D721Med (cell line): ENCODE measurements around the gene TBKBP1.
A peak's percentile ranks its signal among the peaks of the same experiment; 100 is the strongest.

Experiments
- DNase-seq: peaks from one replicate; pipeline ENCODE4 v3.0.0; 2011; ENCODE audit warnings: low spot score; ENCODE audit not compliant: insufficient read length
- FAIRE-seq: peaks from 2 replicates; lab custom pipeline; 2011; peaks lifted over from hg19 to GRCh38; lab: Jason Lieb, UNC
- TF ChIP-seq, protein P1 (sequence below): IDR thresholded peaks from 2 replicates; pipeline ENCODE4 v1.5.1; 2012; ENCODE audit warnings: mild to moderate bottlenecking, control low read depth; ENCODE audit not compliant: insufficient read depth; ENCODE audit errors: missing control alignments

TBKBP1 gene, protein sequence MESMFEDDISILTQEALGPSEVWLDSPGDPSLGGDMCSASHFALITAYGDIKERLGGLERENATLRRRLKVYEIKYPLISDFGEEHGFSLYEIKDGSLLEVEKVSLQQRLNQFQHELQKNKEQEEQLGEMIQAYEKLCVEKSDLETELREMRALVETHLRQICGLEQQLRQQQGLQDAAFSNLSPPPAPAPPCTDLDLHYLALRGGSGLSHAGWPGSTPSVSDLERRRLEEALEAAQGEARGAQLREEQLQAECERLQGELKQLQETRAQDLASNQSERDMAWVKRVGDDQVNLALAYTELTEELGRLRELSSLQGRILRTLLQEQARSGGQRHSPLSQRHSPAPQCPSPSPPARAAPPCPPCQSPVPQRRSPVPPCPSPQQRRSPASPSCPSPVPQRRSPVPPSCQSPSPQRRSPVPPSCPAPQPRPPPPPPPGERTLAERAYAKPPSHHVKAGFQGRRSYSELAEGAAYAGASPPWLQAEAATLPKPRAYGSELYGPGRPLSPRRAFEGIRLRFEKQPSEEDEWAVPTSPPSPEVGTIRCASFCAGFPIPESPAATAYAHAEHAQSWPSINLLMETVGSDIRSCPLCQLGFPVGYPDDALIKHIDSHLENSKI

DNA sequence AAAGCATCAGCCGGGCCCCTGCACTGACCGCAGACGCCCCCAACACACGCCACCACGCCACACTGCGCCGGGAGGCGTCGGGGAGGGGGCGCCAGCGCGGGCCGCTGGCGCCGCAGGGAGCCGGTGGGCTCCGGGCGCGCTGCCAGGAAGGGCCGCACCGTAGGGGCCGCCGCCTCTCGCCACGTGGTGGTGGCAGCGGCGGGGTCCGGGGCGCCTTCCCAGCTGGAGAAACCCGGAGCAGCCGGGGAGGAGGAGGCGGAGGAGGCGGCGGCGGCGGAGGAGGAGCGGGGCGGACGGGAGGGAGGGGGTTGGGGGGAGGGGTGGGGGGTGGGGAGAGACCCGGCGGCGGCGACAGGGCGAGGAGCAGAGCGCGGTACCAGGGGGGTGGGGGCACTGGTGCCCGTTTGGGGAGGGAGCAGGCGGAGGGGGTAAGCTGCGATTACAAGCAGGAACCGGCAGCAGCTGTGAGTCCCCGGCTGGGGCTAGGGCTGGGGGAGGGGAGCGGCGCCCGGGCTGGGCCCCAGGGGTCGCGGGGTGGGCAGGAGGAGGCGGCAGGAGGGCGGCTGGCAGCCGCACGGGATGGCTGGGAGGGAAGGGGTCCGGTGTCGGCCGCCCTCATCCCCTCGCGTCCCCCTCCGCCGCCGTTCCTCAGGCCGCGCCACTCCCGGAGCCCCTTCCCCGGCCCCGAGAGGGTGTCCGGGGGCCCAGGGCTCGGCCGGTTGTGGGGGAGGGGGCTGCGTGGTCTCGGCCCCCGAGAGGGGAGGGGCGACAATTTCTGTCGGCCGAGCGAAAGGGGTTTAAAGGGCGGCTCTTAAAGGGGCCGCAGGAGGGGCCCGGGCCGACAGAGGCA lies at the start of gene TBKBP1:
TBKBP1 (plus strand) TSS at position 431 of the 850 bp plus-strand sequence. CDS start 1,952 bp downstream, outside the sequence.
- DNase-seq (peak; percentile 78), FAIRE-seq (no peak)
- TF ChIP-seq, protein P1, sequence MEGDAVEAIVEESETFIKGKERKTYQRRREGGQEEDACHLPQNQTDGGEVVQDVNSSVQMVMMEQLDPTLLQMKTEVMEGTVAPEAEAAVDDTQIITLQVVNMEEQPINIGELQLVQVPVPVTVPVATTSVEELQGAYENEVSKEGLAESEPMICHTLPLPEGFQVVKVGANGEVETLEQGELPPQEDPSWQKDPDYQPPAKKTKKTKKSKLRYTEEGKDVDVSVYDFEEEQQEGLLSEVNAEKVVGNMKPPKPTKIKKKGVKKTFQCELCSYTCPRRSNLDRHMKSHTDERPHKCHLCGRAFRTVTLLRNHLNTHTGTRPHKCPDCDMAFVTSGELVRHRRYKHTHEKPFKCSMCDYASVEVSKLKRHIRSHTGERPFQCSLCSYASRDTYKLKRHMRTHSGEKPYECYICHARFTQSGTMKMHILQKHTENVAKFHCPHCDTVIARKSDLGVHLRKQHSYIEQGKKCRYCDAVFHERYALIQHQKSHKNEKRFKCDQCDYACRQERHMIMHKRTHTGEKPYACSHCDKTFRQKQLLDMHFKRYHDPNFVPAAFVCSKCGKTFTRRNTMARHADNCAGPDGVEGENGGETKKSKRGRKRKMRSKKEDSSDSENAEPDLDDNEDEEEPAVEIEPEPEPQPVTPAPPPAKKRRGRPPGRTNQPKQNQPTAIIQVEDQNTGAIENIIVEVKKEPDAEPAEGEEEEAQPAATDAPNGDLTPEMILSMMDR = no peak

DNA sequence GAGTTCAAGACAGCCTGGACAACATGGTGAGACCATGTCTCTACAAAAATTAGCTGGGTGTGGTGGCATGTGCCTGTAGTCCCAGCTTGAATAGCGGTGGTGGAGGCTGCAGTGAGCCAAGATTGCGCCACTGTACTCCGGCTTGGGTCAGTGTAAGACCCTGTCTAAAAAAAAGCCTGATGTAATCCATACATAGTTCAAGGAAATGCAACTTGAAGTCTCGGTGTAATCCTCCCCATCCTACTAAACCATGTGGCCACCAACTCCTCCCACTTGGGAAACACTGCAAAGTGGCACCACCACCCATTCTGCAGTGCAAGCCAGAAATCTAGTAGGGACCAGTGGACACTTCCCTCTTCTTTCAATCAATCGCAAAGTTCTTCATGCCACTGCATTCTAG lies 49.6 kb upstream of the TBKBP1 start:
- TF ChIP-seq, protein P1 = no peak
- DNase-seq (no peak), FAIRE-seq (no peak)

DNA sequence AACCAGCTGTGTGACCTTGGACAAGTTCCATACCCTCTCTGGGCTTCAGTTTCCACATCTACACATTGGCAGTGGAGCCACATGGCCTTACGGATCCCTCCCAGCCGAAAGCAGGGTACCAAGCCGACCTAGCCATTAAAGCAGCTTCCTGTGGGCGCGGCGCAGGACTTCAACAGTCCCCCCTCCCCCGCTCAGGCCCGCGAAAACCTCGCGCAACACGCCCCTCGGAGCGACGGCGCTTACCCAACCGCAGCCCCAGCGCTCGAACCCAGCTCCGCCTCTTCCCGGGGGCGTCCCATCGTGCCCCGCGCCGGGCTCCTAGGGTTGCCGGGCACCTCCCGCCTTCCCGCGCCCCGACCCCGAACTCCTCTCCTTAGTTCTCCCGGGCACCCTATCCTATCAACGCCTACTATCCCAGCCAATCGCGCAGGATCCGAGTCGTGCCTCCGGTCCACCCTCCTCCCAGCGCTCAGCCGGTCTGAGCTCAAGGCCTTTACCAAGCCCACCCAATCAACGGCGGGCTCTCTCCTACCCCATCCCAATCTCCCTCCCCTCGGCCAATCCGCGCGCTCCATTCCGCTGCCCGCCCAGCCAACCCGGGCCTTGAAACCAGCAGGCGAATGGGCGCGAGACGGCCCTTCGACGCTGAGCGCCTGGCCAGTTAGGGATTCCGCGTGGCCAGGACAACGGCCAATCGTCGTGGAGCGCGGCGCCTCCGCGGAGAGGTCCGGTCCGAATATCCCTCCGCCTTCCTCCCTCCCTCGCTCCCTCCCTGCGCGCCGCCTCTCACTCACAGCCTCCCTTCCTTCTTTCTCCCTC lies 44.6 kb upstream of the TBKBP1 start, which contains the start of gene KPNB1:
KPNB1 (plus strand) TSS at position 767 of the 819 bp plus-strand sequence. CDS start 326 bp downstream, outside the sequence.
- no peak for DNase-seq
- TF ChIP-seq, protein P1 = no peak
- FAIRE-seq = no peak

DNA sequence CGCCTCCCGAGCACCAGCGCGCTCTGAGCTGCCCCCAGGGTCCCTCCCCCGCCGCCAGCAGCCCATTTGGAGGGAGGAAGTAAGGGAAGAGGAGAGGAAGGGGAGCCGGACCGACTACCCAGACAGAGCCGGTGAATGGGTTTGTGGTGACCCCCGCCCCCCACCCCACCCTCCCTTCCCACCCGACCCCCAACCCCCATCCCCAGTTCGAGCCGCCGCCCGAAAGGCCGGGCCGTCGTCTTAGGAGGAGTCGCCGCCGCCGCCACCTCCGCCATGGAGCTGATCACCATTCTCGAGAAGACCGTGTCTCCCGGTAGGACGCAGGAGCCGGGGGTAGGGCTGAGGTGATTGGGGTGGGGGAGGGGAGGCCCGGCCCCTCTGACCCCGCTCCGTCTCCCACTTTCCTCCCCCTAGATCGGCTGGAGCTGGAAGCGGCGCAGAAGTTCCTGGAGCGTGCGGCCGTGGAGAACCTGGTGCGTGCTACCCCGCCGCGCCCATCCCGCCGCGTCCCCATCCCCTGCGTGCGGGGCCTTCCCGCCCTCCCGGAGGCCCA lies 43.9 kb upstream of the TBKBP1 start:
- FAIRE-seq = no peak
- no peak for DNase-seq
- TF ChIP-seq, protein P1 = no peak

DNA sequence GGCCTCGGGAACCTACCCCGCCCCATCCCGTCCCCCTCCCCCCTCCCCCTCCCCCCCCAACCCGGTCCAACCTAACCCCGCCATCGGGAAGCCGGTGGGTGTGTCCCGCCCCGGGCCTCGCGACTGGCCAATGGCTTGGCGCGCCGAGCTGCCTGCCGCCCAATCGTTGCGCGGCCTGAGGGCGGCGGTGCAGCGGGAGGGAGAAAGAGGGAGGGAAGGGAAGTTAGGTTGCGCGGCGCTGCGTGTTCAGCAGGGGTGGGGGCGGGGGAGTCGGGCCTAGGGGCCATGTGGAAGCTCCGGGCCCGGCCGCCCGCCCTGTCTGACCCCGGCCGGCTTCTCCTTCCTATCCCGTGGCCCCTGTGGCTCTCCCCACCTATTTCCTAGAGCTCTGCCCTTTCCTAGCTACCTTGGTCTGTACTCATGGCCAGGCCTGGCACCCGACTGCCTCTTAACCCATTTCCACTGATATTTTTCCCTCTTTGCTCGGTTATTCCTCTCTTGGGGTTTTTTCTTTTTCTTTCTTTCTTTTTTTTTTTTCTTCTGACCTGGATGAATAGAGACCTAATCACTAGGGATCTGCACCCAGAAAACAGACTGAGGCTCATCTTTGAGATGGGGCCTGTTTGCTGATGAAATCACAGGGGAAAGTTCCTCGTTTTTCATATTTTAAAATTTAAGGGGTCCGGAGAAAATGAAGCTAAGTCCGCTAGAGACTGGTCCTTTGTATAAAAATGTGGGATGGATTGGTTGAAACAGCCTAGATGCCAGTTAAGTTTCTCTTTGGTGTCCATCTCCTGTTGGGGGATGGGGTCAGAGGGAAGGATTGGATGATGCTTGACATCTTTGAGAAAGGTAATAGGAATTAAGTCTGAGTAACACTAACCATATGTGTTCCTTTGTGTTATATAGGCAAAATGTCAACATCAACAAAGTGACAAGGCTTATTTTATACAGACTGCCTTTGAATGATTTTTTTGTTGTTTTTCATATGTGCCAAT lies 43.1 kb upstream of the TBKBP1 start:
- TF ChIP-seq, protein P1 = no peak
- DNase-seq (peak; percentile 68), FAIRE-seq (no peak)
